ENCODE data around the gene POMT1. TPM values are rescaled to one million over a fixed set of nuclear protein-coding genes. Genes with fewer than 3 reads are reported as not detected.

POMT1 gene
- total RNA-seq, 1 experiment from 2014 or later = 58.0 TPM

DNA sequence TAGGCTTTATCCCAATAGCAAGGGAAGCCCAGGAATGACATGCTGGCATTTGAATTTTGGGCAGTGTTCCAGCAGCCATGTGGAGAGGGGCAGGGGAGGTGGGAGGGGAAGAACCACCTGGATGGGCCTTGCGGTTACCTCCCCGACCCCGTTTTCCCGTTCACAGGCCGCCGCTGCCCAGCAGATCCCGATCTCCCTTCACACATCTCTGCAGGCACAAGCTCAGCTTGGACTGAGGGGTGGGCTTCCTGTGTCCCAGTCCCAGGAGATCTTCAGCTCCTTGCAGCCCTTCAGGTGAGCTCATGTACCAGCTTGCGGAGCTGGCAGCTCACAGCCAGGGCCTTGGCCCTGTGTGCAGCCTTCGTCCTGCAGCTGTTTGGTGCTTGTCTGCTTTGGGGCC is 15.7 kb upstream of the POMT1 start:
- Histone ChIP-seq H3K27me3 (ENCODE audit: control insufficient read depth, insufficient read depth, low read length) (no peaks in the 10 kb centered on the region), H3K4me3 (ENCODE audit: low read depth in 2 of 2, low read length in 2 of 2) (no peak overlapping the region), H3K27ac (ENCODE audit: low read length) (no peak overlapping the region), H3K9me3 (ENCODE audit: control insufficient read depth, insufficient read depth, low read depth, low read length) (no peaks in the 10 kb centered on the region), H3K36me3 (ENCODE audit: control insufficient read depth, insufficient read depth, low read length) (peaks cover 11% of the 10 kb centered on the region), H3K4me1 (ENCODE audit: control insufficient read depth, insufficient read depth, low read length) (no peaks in the 10 kb centered on the region)
- ChIA-PET POLR2A (no interaction called here), CTCF (no interaction called here)
- no peak for ATAC-seq
- no peak for DNase-seq (ENCODE audit: low read depth, low spot score)
- in situ Hi-C loops (cut with HindIII; ENCODE audit: low pct_unique_long_range_greater_than_20kb, low sequenced_read_pairs) = no loop called here
- TF ChIP-seq, protein P1, sequence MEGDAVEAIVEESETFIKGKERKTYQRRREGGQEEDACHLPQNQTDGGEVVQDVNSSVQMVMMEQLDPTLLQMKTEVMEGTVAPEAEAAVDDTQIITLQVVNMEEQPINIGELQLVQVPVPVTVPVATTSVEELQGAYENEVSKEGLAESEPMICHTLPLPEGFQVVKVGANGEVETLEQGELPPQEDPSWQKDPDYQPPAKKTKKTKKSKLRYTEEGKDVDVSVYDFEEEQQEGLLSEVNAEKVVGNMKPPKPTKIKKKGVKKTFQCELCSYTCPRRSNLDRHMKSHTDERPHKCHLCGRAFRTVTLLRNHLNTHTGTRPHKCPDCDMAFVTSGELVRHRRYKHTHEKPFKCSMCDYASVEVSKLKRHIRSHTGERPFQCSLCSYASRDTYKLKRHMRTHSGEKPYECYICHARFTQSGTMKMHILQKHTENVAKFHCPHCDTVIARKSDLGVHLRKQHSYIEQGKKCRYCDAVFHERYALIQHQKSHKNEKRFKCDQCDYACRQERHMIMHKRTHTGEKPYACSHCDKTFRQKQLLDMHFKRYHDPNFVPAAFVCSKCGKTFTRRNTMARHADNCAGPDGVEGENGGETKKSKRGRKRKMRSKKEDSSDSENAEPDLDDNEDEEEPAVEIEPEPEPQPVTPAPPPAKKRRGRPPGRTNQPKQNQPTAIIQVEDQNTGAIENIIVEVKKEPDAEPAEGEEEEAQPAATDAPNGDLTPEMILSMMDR (IDR thresholded peaks at IDR 0.05) = no peak
- no peak for TF ChIP-seq TCF7L2 (IDR thresholded peaks at IDR 0.05; ENCODE audit: low read depth, low read length)
- no peak for TF ChIP-seq POLR2AphosphoS5 (IDR thresholded peaks at IDR 0.05; ENCODE audit: low read depth, low read length)
- TF ChIP-seq, protein P2, sequence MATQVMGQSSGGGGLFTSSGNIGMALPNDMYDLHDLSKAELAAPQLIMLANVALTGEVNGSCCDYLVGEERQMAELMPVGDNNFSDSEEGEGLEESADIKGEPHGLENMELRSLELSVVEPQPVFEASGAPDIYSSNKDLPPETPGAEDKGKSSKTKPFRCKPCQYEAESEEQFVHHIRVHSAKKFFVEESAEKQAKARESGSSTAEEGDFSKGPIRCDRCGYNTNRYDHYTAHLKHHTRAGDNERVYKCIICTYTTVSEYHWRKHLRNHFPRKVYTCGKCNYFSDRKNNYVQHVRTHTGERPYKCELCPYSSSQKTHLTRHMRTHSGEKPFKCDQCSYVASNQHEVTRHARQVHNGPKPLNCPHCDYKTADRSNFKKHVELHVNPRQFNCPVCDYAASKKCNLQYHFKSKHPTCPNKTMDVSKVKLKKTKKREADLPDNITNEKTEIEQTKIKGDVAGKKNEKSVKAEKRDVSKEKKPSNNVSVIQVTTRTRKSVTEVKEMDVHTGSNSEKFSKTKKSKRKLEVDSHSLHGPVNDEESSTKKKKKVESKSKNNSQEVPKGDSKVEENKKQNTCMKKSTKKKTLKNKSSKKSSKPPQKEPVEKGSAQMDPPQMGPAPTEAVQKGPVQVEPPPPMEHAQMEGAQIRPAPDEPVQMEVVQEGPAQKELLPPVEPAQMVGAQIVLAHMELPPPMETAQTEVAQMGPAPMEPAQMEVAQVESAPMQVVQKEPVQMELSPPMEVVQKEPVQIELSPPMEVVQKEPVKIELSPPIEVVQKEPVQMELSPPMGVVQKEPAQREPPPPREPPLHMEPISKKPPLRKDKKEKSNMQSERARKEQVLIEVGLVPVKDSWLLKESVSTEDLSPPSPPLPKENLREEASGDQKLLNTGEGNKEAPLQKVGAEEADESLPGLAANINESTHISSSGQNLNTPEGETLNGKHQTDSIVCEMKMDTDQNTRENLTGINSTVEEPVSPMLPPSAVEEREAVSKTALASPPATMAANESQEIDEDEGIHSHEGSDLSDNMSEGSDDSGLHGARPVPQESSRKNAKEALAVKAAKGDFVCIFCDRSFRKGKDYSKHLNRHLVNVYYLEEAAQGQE (IDR thresholded peaks at IDR 0.05; ENCODE audit: insufficient read depth in 1 of 2, low read depth in 2 of 2, low read length in 1 of 2) = no peak
- TF ChIP-seq SIN3A (IDR thresholded peaks at IDR 0.05; ENCODE audit: borderline replicate concordance, insufficient read depth, low read depth, low read length) = no peak
- no TSS peak for BruUV-seq (replicated peaks)
- intact Hi-C loops (cut with micrococcal nuclease; ENCODE audit: unreplicated experiment) = no loop called here

DNA sequence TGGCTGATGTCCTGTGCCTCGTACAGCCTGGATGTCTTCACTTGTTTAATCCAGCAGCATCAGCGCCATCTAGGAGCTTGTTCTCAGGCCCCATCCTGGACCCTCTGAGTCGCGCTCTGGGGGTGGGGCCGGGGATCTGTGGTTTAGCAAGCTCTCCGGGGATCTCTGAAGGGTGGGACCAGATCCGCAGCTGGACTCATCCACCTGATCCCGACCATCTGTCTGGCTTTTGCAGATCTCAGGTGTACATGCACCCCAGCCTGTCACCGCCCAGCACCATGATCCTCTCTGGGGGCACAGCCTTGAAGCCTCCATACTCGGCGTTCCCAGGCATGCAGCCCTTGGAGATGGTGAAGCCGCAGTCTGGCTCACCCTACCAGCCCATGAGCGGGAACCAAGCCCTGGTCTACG is 15.1 kb upstream of the POMT1 start:
- Histone ChIP-seq H3K9me3 (ENCODE audit: control insufficient read depth, insufficient read depth, low read depth, low read length) (no peaks in the 10 kb centered on the region), H3K27me3 (ENCODE audit: control insufficient read depth, insufficient read depth, low read length) (no peaks in the 10 kb centered on the region), H3K36me3 (ENCODE audit: control insufficient read depth, insufficient read depth, low read length) (peaks cover 7% of the 10 kb centered on the region; the same call in 1 of the 2 replicates), H3K4me3 (ENCODE audit: low read depth in 2 of 2, low read length in 2 of 2) (no peak overlapping the region), H3K4me1 (ENCODE audit: control insufficient read depth, insufficient read depth, low read length) (no peaks in the 10 kb centered on the region), H3K27ac (ENCODE audit: low read length) (no peak overlapping the region)
- no TSS peak for BruUV-seq (replicated peaks)
- TF ChIP-seq, protein P2 (IDR thresholded peaks at IDR 0.05; ENCODE audit: insufficient read depth in 1 of 2, low read depth in 2 of 2, low read length in 1 of 2) = no peak
- TF ChIP-seq POLR2AphosphoS5 (IDR thresholded peaks at IDR 0.05; ENCODE audit: low read depth, low read length) (no peak), SIN3A (IDR thresholded peaks at IDR 0.05; ENCODE audit: borderline replicate concordance, insufficient read depth, low read depth, low read length) (no peak), TCF7L2 (IDR thresholded peaks at IDR 0.05; ENCODE audit: low read depth, low read length) (no peak)
- TF ChIP-seq, protein P1 (IDR thresholded peaks at IDR 0.05) = no peak
- intact Hi-C loops (cut with micrococcal nuclease; ENCODE audit: unreplicated experiment) = no loop called here
- DNase-seq (ENCODE audit: low read depth, low spot score) (no peak), ATAC-seq (no peak)
- POLR2A ChIA-PET = no interaction called here
- in situ Hi-C loops (cut with HindIII; ENCODE audit: low pct_unique_long_range_greater_than_20kb, low sequenced_read_pairs) = no loop called here
- CTCF ChIA-PET = interaction anchor here (0.6 kb wide), 1 partner anchor 478 kb away, joined by 13 read pairs; no protein-coding TSS in a partner anchor
